Parathyroid adenoma (tissue), 2 donors: ENCODE results near the gene DSG3.

Experiments used
- H2AFZ ChIP-seq: fragments of 300-600 bp; sonication (generic); one replicate; pipeline ENCODE4 v1.7.0; 2017; ENCODE audit warnings: antibody characterized with exemption, mild to moderate bottlenecking
- H3K27ac ChIP-seq: fragments of 300-600 bp; sonication (generic); one replicate; pipeline ENCODE4 v1.7.0; 2017
- H3K27me3 ChIP-seq: fragments of 300-600 bp; sonication (generic); one replicate; pipeline ENCODE4 v1.7.0; 2017; ENCODE audit warnings: low read length; ENCODE audit not compliant: control insufficient read depth, insufficient read depth
- H3K36me3 ChIP-seq: fragments of 300-600 bp; sonication (generic); one replicate; pipeline ENCODE4 v1.7.0; 2017; ENCODE audit warnings: low read length; ENCODE audit not compliant: control insufficient read depth, insufficient read depth
- H3K4me1 ChIP-seq: fragments of 300-600 bp; sonication (generic); one replicate; pipeline ENCODE4 v1.7.0; 2017; ENCODE audit warnings: control low read depth
- H3K4me2 ChIP-seq: fragments of 300-600 bp; sonication (generic); one replicate; pipeline ENCODE4 v1.7.0; 2017; ENCODE audit warnings: low read length
- H3K4me3 ChIP-seq: fragments of 300-600 bp; sonication (generic); one replicate; pipeline ENCODE4 v1.7.0; 2017; ENCODE audit warnings: low read depth, low read length
- H3K79me2 ChIP-seq: fragments of 300-600 bp; sonication (generic); one replicate; pipeline ENCODE4 v1.7.0; 2017; ENCODE audit warnings: control low read depth
- H3K9ac ChIP-seq: fragments of 300-600 bp; sonication (generic); one replicate; pipeline ENCODE4 v1.7.0; 2017; ENCODE audit warnings: mild to moderate bottlenecking
- H3K9me3 ChIP-seq: fragments of 300-600 bp; sonication (generic); one replicate; pipeline ENCODE4 v1.7.0; 2017; ENCODE audit warnings: low read length; ENCODE audit not compliant: control insufficient read depth
- CTCF ChIP-seq: fragments of 300-600 bp; sonication (generic); IDR thresholded peaks from one replicate; pipeline ENCODE4 v1.7.0; 2017; ENCODE audit warnings: antibody characterized with exemption, mild to moderate bottlenecking
- donor health status: primary hyperparathyroidism.

The DSG3 gene

GRCh38 chr18:31413137-31413536, 34.4 kb upstream of the DSG3 start:
- no peaks in the 10 kb centered on the region for H3K27me3 ChIP-seq
- H3K4me3 ChIP-seq = no peak overlapping the region
- no peak overlapping the region for H3K4me2 ChIP-seq
- no peak for TF ChIP-seq CTCF
- H3K79me2 ChIP-seq = no peaks in the 10 kb centered on the region
- H3K36me3 ChIP-seq = no peaks in the 10 kb centered on the region
- H2AFZ ChIP-seq = no peak overlapping the region
- H3K9me3 ChIP-seq = no peaks in the 10 kb centered on the region
- no peak overlapping the region for H3K27ac ChIP-seq
- H3K9ac ChIP-seq = no peak overlapping the region
- no peaks in the 10 kb centered on the region for H3K4me1 ChIP-seq

GRCh38 chr18:31417850-31418249, 29.7 kb upstream of the DSG3 start:
- no peak overlapping the region for H3K4me3 ChIP-seq
- no peaks in the 10 kb centered on the region for H3K36me3 ChIP-seq
- no peaks in the 10 kb centered on the region for H3K4me1 ChIP-seq
- no peaks in the 10 kb centered on the region for H3K9me3 ChIP-seq
- no peaks in the 10 kb centered on the region for H3K27me3 ChIP-seq
- no peak overlapping the region for H3K9ac ChIP-seq
- no peak overlapping the region for H3K4me2 ChIP-seq
- H3K79me2 ChIP-seq = no peaks in the 10 kb centered on the region
- no peak overlapping the region for H3K27ac ChIP-seq
- no peak overlapping the region for H2AFZ ChIP-seq
- TF ChIP-seq CTCF = no peak

GRCh38 chr18:31419457-31419932, 28.0 kb upstream of the DSG3 start:
- no peak overlapping the region for H3K9ac ChIP-seq
- H3K9me3 ChIP-seq = no peaks in the 10 kb centered on the region
- no peaks in the 10 kb centered on the region for H3K79me2 ChIP-seq
- no peaks in the 10 kb centered on the region for H3K27me3 ChIP-seq
- H3K36me3 ChIP-seq = no peaks in the 10 kb centered on the region
- no peak overlapping the region for H3K4me2 ChIP-seq
- no peak for TF ChIP-seq CTCF
- H3K4me1 ChIP-seq = no peaks in the 10 kb centered on the region
- no peak overlapping the region for H3K27ac ChIP-seq
- H2AFZ ChIP-seq = no peak overlapping the region
- no peak overlapping the region for H3K4me3 ChIP-seq

- no peak overlapping the region for H3K27ac ChIP-seq
- TF ChIP-seq CTCF = no peak
Observed at GRCh38 chr18:31420032-31420431, 27.5 kb upstream of the DSG3 start.

GRCh38 chr18:31420524-31420923, 27.0 kb upstream of the DSG3 start:
- H3K4me2 ChIP-seq = no peak overlapping the region
- H3K27me3 ChIP-seq = no peaks in the 10 kb centered on the region
- no peaks in the 10 kb centered on the region for H3K36me3 ChIP-seq
- H3K79me2 ChIP-seq = no peaks in the 10 kb centered on the region
- no peak overlapping the region for H2AFZ ChIP-seq
- H3K4me3 ChIP-seq = no peak overlapping the region
- H3K4me1 ChIP-seq = no peaks in the 10 kb centered on the region
- TF ChIP-seq CTCF = no peak
- H3K9ac ChIP-seq = no peak overlapping the region
- no peaks in the 10 kb centered on the region for H3K9me3 ChIP-seq
- H3K27ac ChIP-seq = no peak overlapping the region

More at GRCh38 chr18:31420032-31420431, 27.5 kb upstream of the DSG3 start:
- H3K79me2 ChIP-seq = no peaks in the 10 kb centered on the region
- H3K36me3 ChIP-seq = no peaks in the 10 kb centered on the region
- no peak overlapping the region for H2AFZ ChIP-seq
- H3K4me2 ChIP-seq = no peak overlapping the region
- H3K4me3 ChIP-seq = no peak overlapping the region
- H3K4me1 ChIP-seq = no peaks in the 10 kb centered on the region
- H3K27me3 ChIP-seq = no peaks in the 10 kb centered on the region
- no peaks in the 10 kb centered on the region for H3K9me3 ChIP-seq
- H3K9ac ChIP-seq = no peak overlapping the region
